Left ventricle myocardium superior (tissue), 1 donor: ENCODE measurements around the gene CYP17A1. TPM values are rescaled to one million over a fixed set of nuclear protein-coding genes. Genes with fewer than 3 reads are reported as not detected.
A peak's percentile ranks its signal among the peaks of the same experiment; 100 is the strongest.
"Not testable (repeated sequence)": the region's sequence is repeated elsewhere in the genome, so short reads cannot be mapped to it uniquely, and the experiment has no call there.

Experiments used
- ATAC-seq: fragments of 200-7000 bp; cut with Tn5 transposase; one replicate; pipeline ENCODE4 v1.9.1; 2020; ENCODE audit warnings: mild to moderate bottlenecking, moderate library complexity
- DNase-seq: peaks from one replicate; pipeline ENCODE4 v3.0.0-alpha.2; 2020
- intact Hi-C: fragments of 100-400 bp; cut with micrococcal nuclease; formaldehyde crosslinking; loops from one replicate; pipeline ENCODE4 v1.11.0; 2022
- long read RNA-seq: library from polyadenylated mRNA; unstranded; transcript quantifications from one replicate; pipeline ENCODE4 v2.0.0, GENCODE V29; 2021
- total RNA-seq: library from RNA; stranded (reverse); fragmentation: NEBNext Ultra II Directional; extraction: Animal tissue kit (Norgen Biotek cat#: 25700); gene quantifications from one replicate; pipeline ENCODE4 v1.2.1, GENCODE V29; 2021
- donor health status: DM: no; HTN: yes; CAD: no; lungs with severe emphysema.

CYP17A1 gene, protein sequence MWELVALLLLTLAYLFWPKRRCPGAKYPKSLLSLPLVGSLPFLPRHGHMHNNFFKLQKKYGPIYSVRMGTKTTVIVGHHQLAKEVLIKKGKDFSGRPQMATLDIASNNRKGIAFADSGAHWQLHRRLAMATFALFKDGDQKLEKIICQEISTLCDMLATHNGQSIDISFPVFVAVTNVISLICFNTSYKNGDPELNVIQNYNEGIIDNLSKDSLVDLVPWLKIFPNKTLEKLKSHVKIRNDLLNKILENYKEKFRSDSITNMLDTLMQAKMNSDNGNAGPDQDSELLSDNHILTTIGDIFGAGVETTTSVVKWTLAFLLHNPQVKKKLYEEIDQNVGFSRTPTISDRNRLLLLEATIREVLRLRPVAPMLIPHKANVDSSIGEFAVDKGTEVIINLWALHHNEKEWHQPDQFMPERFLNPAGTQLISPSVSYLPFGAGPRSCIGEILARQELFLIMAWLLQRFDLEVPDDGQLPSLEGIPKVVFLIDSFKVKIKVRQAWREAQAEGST
- not detected for total RNA-seq
- long read RNA-seq = 0 reads

DNA sequence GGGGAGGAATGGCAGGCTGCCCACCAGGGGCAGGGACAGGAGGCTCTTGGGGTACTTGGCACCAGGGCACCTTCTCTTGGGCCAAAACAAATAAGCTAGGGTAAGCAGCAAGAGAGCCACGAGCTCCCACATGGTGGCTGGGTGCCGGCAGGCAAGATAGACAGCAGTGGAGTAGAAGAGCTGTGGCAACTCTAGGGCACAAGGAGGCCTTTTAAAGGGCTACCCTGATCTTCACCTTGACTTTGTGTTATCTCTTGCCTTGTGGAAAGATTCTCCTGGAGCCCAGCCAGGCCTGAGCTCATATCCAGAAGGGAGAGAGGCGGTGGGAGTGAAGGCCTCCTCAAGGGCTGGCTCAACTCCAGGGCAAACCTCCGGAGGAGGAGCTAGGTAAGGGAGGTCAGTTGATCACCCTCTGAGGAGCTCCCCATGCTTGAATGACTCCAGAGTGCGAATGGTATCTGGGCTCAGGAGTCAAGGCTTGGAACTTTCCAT, at the start of gene CYP17A1:
Gene CYP17A1 (minus strand): TSS at position 184 of the 492 bp plus-strand sequence. CDS start 52 bp downstream, at position 132.
- intact Hi-C loops = no loop called here
- ATAC-seq = no peak
- no peak for DNase-seq

DNA sequence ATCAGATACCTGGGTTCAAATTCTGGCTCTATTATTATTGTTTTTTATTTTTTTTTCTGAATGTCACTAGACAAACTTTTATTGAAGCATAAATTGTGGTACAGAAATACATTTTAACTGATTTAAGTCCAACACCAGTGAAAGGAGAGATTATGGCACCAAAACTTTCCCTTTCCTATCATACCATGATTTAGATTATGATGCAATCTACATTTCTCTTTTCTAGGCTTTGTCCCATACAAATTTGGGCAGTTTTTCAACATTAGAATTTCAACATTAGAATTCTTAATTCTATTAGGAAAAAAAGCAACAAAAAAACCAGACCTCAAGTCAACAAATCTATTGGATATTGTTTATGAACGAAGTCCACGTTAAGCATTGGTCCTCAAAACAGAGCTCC, 43.0 kb upstream of the CYP17A1 start:
- no peak for DNase-seq
- ATAC-seq = no peak
- intact Hi-C loops = no loop called here

DNA sequence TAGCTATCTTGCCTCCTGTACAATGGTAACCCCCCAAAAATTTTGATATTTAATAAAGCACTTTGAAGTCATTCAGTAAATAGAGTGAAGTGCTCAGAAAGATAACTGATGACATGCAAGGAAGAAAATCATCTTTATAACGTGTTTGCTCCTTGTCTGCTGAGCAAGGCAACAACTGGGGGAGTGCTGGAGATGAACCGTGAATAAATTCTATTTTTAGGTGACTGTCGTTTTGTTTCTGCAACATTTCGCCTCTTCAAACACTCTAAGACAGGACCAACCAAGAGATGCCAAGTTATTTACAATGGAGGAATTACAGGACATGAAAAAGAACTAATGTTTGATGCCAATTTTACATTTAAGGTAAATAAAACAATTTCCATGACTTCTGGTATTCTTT, 41.4 kb upstream of the CYP17A1 start:
- ATAC-seq (peak; percentile 50), DNase-seq (no peak)
- intact Hi-C loops = no loop called here

DNA sequence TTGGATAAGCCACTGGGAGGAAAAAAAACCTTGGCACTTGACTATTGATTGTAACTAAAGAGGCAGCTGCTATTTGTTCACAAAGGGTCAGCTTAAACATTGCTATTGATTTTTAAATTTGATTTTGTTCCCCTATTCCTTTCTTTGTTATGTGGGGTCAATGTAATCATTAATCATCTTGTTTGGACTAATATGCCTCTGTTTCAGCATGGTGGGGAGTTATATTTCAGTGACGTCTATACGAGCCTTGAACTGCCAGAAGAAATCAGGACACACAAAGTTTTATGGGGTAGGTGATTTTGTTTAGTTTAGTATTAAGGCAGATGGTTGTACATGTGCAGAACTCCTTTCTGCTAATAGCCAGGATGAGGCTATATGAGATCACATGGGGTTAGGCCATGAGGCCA, 39.5 kb upstream of the CYP17A1 start:
- no peak for DNase-seq
- intact Hi-C loops = no loop called here

DNA sequence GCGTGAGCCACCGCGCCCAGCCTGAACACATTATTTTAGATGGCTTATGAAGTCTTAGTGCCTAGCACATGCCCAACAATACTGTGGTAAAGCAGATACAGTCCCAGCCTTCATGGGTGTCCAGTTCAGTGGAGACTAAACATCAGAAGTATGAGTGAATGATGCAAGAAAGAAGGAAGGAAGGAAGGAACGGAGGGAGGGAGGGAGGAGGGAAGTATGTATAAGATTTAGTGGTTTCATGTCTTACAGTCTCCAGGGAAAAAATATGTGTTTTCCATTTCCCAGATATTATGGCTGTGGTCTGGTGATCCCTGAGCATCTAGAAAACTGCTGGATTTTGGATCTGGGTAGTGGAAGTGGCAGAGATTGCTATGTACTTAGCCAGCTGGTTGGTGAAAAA, 35.0 kb upstream of the CYP17A1 start:
- intact Hi-C loops = no loop called here
- no peak for ATAC-seq
- DNase-seq = no peak

More for the DNA sequence above, 39.5 kb upstream of the CYP17A1 start:
- ATAC-seq = no peak

DNA sequence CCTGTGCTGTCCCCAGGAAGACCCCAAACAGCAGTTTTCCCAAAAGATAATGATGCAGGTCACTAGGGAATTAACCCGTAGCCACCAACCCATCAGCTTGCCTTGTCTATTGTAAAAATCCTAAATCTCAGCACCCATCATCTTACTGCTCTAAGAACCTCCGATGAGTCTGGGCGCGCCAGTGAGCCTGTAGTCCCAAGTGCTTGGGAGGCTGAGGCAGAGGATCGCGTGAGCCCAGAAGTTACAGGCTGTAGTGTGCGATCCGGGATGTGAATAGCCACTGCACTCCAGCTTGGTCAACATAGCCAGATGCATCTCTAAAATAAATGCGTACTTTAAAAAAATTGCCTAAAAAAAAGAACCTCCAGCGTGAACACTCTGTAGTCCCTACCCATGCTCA, 33.0 kb upstream of the CYP17A1 start:
- DNase-seq = no peak
- intact Hi-C loops = no loop called here
- ATAC-seq = peak; percentile 14

DNA sequence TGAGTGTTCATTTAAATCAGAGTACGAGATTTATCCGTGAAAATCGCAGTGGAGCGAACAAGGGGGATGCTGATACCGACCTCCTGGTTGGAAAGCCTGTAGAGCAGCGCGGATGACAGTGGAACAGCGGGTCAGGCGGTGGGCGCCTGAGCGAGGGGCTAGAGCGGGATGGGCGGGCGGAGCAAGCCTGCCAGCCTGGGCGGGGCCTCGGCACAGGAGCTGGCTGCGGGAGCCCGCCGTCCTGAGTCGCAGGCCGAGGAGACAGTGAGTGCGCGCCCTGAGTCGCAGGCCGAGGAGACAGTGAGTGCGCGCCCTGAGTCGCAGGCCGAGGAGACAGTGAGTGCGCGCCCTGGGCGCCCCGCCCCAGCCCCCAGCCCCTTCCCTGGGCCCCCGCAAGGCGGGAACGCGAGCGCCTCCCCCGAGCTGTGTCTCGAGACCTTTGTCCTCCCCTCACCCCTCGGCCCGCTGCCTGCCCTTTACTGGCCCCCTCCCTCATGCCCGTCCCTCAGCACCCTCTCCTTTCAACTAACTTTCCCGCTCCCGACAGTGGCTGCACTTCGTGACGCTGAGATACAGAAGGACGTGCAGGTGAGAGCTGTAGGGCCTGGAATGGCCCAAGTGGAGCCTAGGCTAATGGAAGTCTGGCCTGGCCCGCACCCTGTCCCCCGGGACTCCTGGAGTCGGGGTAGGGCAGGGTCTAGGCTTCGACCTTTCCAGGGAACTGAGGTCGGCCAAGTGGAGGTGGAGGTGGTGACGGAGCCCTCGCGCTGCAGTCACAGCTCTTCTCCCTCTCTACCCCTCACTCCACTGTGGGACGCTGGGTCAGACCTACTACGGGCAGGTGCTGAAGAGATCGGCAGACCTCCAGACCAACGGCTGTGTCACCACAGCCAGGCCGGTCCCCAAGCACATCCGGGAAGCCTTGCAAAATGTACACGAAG, 32.3 kb upstream of the CYP17A1 start, which contains the start of gene AS3MT:
Gene AS3MT (plus strand): TSS at position 213 of the 941 bp plus-strand sequence. CDS start 123 bp downstream, at position 336.
- ATAC-seq (peak; percentile 93), DNase-seq (peak; percentile 68)
- intact Hi-C loops = no loop called here

DNA sequence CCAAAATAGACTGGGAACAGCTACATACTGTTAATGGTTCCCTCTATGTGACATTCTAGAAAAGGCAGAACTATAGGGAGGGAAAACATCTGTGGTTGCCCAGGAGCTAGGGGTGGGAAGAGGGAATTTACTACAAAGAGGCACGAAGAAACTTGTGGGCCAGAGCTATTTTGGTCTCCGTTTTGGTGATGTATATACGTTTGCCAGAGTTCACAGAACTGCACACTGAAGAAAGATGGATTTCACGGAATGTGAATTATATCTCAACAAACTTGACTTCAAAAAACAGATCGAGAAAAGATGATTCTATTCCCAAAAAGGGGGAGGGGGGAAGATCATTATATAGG, 31.7 kb upstream of the CYP17A1 start:
- DNase-seq (no peak), ATAC-seq (no peak)
- intact Hi-C loops = no loop called here

DNA sequence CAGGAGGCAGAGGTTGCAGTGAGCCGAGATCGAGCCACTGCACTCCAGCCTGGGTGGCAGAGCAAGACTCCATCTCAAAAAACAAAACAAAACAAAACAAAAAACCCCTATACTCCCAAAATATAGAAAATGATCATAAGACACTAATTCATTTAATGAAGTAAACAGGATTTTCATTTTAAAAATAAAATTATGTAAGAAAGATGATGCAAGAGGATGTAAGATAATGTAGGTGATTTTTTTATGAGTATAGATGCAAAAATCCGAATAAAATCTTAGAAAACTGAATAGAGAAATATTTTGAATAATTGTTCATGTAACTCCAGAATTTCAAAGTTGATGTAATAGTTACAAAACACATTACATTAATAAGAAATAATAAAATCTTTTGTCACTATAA, 28.4 kb upstream of the CYP17A1 start:
- DNase-seq = no peak
- ATAC-seq = no peak
- intact Hi-C loops = no loop called here

DNA sequence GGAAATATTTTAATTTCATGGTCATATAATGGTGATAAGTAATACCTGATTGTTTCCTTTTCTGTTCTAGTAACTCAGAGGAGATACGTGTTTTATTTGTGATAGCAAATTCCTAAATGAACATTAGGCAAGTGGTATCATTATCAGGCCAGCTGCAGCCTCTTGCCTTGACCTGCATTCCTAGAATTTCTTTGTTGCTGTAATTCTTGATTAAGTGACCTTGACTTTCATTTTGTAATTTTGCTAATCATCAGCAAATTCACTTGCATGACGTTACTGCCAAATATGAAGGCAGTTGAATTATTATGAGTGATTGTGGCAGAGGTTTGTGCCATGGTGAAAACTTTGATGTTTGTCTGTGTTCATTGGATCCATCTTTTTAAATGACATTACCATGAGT, 26.4 kb upstream of the CYP17A1 start:
- no peak for ATAC-seq
- intact Hi-C loops = no loop called here
- DNase-seq = no peak

DNA sequence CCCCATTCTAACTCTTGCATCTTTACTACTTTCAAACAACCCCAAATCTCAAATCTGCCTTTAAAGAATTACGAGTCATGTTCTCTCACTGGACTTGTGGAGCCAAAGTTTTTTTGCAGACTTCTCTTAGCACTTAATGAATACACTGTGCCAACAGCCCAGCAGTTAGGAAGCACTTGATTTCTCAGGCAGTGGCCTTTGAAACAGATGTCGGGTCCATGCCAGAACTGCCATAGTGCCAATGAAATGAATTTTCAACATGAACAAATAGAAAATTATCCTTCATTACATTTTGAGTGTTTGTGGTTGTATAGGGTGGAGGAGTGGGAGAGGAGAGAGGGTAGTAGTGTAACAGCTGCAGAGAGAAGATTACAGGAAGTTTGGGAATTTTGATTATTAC, 22.7 kb upstream of the CYP17A1 start:
- ATAC-seq (peak; percentile 62), DNase-seq (no peak)
- intact Hi-C loops = no loop called here

DNA sequence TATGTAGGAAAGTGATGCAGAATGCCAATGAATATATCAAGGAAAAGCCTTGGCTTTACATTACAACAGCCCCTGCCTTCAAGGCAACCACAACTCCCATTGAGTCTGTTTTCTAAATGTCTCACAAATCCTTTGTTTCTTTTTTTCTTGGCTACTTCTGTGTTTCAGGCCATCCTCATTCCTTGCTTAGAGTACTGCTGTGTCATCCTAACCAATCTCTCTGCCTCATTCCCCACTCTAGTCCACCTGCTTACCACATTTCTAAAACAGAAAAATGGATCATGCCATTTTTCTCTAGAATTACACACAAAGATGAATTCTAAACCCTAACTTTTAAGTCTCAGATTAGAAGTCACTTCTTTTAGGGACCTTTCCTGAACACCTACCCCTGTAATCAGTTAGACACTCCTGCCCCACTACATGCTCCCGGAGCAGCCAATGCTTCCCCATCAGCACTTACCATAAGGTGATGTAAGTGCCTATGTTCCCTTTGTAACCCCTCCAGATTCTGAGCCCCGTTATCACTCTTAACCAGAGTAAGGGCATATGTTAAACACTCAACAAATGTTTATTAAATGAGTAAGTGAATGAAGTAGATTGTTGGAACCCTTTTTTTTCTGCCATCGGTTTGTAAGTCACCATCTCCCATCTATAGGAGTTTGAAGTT, 19.7 kb upstream of the CYP17A1 start:
- DNase-seq (no peak), ATAC-seq (no peak)
- intact Hi-C loops = no loop called here

DNA sequence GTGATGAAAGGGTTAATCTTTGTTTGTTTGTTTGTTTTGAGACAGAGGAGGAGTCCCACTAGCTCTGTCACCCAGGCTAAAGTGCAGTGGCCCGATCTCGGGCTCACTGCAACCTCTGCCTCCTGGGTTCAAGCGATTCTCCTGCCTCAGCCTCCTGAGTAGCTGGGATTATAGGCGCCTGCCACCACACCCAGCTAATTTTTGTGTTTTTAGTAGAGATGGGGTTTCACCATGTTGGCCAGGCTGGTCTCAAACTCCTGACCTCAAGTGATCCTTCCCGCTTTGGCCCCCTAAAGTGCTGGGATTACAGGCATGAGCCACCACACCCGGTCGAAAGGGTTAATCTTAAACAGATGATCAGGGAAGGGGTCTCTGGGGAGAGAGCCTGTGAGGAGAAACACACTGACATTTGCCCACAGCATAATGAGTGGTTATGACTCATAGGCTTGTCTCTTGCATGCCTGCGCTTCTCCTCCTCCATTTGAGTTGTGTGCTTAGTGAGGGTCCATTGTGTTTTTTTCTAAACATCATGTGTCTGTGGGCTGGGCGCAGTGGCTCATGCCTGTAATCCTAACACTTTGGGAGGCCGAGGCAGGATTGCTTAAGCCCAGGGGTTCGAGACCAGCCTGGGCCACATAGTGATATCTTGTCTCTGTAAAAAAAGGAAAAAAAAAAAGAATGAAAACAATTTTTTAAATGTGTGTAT, 18.7 kb upstream of the CYP17A1 start:
- DNase-seq, intact Hi-C loops, ATAC-seq: not testable (repeated sequence)

DNA sequence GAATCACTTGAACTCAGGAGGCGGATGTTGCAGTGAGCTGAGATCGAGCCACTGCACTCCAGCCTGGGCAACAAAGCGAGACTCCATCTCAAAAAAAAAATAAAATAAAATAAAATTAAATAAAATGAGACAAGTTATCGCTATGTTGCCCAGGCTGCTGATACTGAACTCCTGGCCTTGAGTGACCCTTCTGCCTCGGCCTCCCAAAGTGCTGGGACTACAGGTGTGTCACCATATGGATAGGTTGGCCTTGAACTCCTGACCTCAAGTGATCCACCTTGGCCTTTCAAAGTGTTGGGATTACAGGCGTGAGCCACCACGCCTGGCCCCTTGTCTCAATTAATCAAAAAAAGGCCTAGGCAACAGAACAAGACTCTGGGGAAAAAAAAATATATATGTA, 16.0 kb upstream of the CYP17A1 start:
- ATAC-seq, intact Hi-C loops, DNase-seq: not testable (repeated sequence)

DNA sequence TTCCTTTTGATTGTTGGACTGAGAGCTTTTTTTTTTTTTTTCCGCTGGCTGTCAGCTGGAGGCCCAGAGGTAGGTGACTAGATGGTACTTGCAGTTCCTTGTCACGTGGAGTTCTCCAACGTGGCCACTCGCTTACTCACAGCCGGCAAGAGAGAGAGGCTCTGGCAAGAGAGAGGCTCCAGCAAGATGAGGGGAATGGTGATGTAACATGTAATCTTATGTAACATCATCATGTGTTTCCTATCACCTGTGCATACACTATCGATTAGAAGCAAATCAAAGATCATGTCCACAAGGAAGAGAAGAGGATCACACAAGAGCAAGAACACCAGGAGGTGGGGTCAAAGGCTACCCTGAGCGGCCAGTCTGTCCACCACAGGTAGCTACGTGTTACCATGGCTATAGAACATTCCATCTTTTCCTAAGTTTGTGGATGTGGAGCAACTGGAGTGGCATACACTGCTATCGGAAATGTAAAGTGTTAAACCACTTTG, 12.9 kb upstream of the CYP17A1 start:
- ATAC-seq (no peak), DNase-seq (no peak)
- intact Hi-C loops = no loop called here

DNA sequence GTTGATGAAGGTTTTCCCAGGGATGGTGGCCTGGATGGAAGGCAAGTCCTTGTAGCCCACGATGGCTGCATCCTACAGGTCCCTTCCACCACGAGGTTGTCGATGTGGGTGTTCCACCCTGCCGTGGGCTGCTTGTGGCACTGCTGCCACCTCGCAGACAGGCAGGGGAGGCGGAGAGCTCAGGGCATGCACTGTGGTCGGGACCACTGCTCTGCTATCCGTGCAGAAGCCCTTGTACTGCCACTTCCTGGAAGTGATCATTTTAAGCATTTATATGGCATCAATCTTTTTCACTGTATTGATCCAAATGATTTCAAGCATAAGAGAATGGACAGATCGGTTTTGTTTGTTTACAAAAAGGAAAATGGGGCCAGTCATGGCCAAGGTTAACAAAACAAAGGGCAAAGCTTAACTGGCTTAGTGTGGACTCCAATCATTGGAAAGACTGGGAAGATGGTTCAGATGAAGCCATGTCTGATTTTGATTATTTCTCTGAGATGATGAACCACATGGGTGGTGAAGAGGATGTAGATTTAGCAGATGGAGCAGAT, 8.2 kb upstream of the CYP17A1 start:
- intact Hi-C loops = no loop called here
- ATAC-seq = no peak
- DNase-seq = no peak

DNA sequence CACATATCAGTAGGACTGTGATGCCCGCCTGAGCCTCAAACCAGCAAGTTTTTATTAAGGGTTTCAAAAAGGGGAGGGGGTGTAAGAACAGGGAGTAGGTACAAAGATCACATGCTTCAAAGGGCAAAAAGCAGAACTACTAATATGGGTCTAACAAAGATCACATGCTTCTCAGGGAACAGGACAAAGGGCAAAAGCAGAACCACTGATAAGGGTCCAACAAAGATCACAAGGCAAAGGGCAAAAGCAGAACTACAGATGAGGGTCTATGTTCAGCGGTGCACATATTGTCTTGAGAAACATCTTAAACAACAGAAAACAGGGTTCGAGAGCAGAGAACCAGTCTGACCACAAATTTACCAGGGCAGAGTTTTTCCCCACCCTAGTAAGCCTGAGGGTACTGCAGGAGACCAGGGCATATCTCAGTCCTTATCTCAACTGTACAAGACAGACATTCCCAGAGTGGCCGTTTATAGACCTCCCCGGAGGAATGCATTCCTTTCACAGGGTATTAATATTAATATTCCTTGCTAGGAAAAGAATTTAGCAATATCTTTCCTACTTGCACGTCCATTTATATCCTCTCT, 7.1 kb upstream of the CYP17A1 start:
- ATAC-seq, DNase-seq: not testable (repeated sequence)
- intact Hi-C loops = loop anchor here (5.0 kb wide), 1 partner anchor 58 kb away; no protein-coding TSS in a partner anchor

DNA sequence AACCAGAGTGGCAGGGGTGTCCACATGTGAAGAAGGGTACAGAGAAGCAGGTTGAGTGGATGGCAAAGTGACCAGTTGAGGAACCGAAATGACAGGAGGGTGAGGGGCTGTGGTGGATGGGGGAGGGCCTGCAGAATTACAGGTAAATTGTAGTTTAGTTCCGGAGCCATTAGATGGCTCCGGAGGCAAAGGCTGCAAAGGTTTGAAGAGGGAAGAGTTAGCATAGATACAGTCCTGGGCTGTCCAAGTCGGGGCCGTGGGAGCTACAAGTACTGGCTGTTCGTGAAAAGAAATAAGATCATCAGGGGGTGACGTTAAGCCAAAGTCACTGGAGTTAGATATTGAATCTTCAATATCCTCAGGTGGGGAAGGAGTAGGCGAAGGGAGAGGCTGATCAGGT, 5.9 kb upstream of the CYP17A1 start:
- not testable (repeated sequence) for ATAC-seq, DNase-seq
- intact Hi-C loops = loop anchor here (5.0 kb wide), 1 partner anchor 59 kb away; no protein-coding TSS in a partner anchor
